ENCODE measurements around the gene ZNF70. TPM values are rescaled to one million over a fixed set of nuclear protein-coding genes. Genes with fewer than 3 reads are reported as not detected.

The ZNF70 gene
- total and polyA plus RNA-seq, 2 of the 13 experiments (the other 11 are each of a cell fraction or from before 2014, with no cell fraction given): 0.62 to 3.6 TPM

DNA sequence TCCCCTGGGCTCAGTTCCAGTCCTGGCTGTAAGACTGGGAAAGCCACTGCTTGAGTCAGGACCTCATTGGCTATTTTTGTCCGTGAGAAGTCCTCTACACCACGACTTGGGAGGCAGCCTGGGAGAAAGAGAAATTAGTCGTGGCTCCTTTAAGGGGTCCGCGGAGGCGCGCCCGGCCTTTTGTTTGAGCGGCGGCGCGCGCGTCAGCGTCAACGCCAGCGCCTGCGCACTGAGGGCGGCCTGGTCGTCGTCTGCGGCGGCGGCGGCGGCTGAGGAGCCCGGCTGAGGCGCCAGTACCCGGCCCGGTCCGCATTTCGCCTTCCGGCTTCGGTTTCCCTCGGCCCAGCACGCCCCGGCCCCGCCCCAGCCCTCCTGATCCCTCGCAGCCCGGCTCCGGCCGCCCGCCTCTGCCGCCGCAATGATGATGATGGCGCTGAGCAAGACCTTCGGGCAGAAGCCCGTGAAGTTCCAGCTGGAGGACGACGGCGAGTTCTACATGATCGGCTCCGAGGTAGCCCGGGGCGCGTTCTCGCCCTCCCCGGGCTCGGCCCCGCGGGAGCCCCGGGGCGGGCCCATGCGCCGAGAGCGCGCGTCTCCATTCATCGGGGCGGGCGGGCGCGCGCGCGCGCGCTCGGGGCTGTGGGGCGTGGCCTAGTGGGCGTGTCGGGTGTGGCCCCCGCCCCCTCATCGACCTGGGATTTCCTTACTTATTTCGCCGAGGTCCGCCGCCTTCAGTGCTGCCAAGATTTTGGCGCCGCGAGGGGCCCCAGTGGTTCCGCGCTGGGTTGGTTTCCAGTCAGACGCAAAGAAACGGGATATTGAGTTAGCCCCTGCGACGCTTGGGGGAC, 36.1 kb upstream of the ZNF70 start, which contains the start of gene SMARCB1:
Gene SMARCB1 (plus strand): TSS at position 215 of the 848 bp plus-strand sequence. CDS start 204 bp downstream, at position 419.
- 0% methylated on average over 17 of the region's 97 CpGs for WGBS (ENCODE audit: low lambda C conversion rate)
- H3K9me3 ChIP-seq (ENCODE audit: low read length): no peaks in the 10 kb centered on the region
- peak within 1 kb of the TSS; percentile 99 for H3K27ac ChIP-seq (ENCODE audit: extremely low read length, insufficient read depth, low read length)
- H3K27me3 ChIP-seq (ENCODE audit: control insufficient read depth in 1 of 2, insufficient read depth in 2 of 2, low read length in 2 of 2): no peaks in the 10 kb centered on the region
- DNase-seq (ENCODE audit: low spot score) (peak; percentile 70), ATAC-seq (peak; percentile 43), FAIRE-seq (no peak)
- H2AFZ ChIP-seq (ENCODE audit: low read length): peak within 1 kb of the TSS; percentile 58
- H3K4me1 ChIP-seq (ENCODE audit: insufficient read depth, low read length): peaks cover 71% of the 10 kb centered on the region
- peaks cover 23% of the 10 kb centered on the region for H4K20me1 ChIP-seq (ENCODE audit: insufficient read depth, low read length)
- peaks cover 4 to 7% of the 10 kb centered on the region in 2 experiments; a peak in 4 of 5 replicates for H3K36me3 ChIP-seq (replicated peaks in 1 of 2; ENCODE audit: control insufficient read depth in 1 of 2, insufficient read depth in 2 of 2, low read length in 2 of 2)
- BruUV-seq (replicated peaks): no TSS peak
- ChIA-PET POLR2A (interaction anchor here (0.6 to 7.1 kb wide), 7 partner anchors 12 to 70 kb away, joined by 3 to 201 read pairs (median 5); partner anchors contain the start of genes CHCHD10, MMP11 and SLC2A11), CTCF (ENCODE audit: low intra/inter-chr PET ratio, low total read pairs) (no interaction called here)
- H3K79me2 ChIP-seq (ENCODE audit: insufficient read depth, low read length): peaks cover 44% of the 10 kb centered on the region
- in situ Hi-C loops (cut with HindIII; ENCODE audit: extremely low pct_ligation_motif_present, low pct_unique_long_range_greater_than_20kb): no loop called here
- intact Hi-C loops (cut with micrococcal nuclease; ENCODE audit: unreplicated experiment): loop anchor here (5.0 kb wide), 1 partner anchor 70 kb away; the partner anchor contains the start of gene SLC2A11
- peak within 1 kb of the TSS; percentile 99 for H3K4me2 ChIP-seq (ENCODE audit: low read depth, low read length)
- peak within 1 kb of the TSS; percentile 99 for H3K9ac ChIP-seq (ENCODE audit: insufficient read depth, low read depth, low read length)
- peak within 1 kb of the TSS; percentile 84 to 92 (median 90) for H3K4me3 ChIP-seq (replicated peaks in 1 of 3; ENCODE audit: insufficient read depth in 1 of 3, low read depth in 2 of 3, low read length in 3 of 3)
- TF ChIP-seq TP53 (CRISPR knock-in tag; conservative IDR thresholded peaks at IDR 0.05) (no peak), NFKB2 (CRISPR knock-in tag; IDR thresholded peaks at IDR 0.05; ENCODE audit: borderline replicate concordance) (no peak), RARA (CRISPR knock-in tag; IDR thresholded peaks at IDR 0.05) (no peak), ZNF335 (CRISPR knock-in tag; IDR thresholded peaks at IDR 0.05) (peak; percentile 38; the same call in 1 of the 2 replicates), ZNF20 (CRISPR knock-in tag; IDR thresholded peaks at IDR 0.05) (no peak), ZNF225 (CRISPR knock-in tag; IDR thresholded peaks at IDR 0.05) (no peak; the same call in 1 of the 2 replicates), THYN1 (CRISPR knock-in tag; IDR thresholded peaks at IDR 0.05; ENCODE audit: borderline replicate concordance, low read depth) (no peak), ZNF577 (CRISPR knock-in tag; IDR thresholded peaks at IDR 0.05; ENCODE audit: borderline replicate concordance, low read depth) (no peak), ZNF232 (CRISPR knock-in tag; IDR thresholded peaks at IDR 0.05; ENCODE audit: borderline replicate concordance) (no peak), PAF1 (CRISPR knock-in tag; IDR thresholded peaks at IDR 0.05) (no peak), SNAI1 (CRISPR knock-in tag; IDR thresholded peaks at IDR 0.05; ENCODE audit: borderline replicate concordance) (no peak), TOE1 (CRISPR knock-in tag; IDR thresholded peaks at IDR 0.05) (no peak), ZNF12 (CRISPR knock-in tag; IDR thresholded peaks at IDR 0.05) (no peak), ERF (CRISPR knock-in tag; IDR thresholded peaks at IDR 0.05) (no peak; the same call in 1 of the 2 replicates)
- TF ChIP-seq, protein P1, sequence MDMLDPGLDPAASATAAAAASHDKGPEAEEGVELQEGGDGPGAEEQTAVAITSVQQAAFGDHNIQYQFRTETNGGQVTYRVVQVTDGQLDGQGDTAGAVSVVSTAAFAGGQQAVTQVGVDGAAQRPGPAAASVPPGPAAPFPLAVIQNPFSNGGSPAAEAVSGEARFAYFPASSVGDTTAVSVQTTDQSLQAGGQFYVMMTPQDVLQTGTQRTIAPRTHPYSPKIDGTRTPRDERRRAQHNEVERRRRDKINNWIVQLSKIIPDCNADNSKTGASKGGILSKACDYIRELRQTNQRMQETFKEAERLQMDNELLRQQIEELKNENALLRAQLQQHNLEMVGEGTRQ (IDR thresholded peaks at IDR 0.05; ENCODE audit: low read depth, low read length): no peak
- TF ChIP-seq, protein P1 (CRISPR knock-in tag; IDR thresholded peaks at IDR 0.05; ENCODE audit: borderline replicate concordance): no peak
- TF ChIP-seq, protein P2, sequence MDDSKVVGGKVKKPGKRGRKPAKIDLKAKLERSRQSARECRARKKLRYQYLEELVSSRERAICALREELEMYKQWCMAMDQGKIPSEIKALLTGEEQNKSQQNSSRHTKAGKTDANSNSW (CRISPR knock-in tag; IDR thresholded peaks at IDR 0.05; ENCODE audit: borderline replicate concordance): no peak
- TF ChIP-seq, protein P3, sequence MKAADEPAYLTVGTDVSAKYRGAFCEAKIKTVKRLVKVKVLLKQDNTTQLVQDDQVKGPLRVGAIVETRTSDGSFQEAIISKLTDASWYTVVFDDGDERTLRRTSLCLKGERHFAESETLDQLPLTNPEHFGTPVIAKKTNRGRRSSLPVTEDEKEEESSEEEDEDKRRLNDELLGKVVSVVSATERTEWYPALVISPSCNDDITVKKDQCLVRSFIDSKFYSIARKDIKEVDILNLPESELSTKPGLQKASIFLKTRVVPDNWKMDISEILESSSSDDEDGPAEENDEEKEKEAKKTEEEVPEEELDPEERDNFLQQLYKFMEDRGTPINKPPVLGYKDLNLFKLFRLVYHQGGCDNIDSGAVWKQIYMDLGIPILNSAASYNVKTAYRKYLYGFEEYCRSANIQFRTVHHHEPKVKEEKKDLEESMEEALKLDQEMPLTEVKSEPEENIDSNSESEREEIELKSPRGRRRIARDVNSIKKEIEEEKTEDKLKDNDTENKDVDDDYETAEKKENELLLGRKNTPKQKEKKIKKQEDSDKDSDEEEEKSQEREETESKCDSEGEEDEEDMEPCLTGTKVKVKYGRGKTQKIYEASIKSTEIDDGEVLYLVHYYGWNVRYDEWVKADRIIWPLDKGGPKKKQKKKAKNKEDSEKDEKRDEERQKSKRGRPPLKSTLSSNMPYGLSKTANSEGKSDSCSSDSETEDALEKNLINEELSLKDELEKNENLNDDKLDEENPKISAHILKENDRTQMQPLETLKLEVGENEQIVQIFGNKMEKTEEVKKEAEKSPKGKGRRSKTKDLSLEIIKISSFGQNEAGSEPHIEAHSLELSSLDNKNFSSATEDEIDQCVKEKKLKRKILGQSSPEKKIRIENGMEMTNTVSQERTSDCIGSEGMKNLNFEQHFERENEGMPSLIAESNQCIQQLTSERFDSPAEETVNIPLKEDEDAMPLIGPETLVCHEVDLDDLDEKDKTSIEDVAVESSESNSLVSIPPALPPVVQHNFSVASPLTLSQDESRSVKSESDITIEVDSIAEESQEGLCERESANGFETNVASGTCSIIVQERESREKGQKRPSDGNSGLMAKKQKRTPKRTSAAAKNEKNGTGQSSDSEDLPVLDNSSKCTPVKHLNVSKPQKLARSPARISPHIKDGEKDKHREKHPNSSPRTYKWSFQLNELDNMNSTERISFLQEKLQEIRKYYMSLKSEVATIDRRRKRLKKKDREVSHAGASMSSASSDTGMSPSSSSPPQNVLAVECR (CRISPR knock-in tag; IDR thresholded peaks at IDR 0.05; ENCODE audit: borderline replicate concordance): peak; percentile 60; the same call in 1 of the 2 replicates
